ENCODE results near the gene RPL7L1. TPM values are rescaled to one million over a fixed set of nuclear protein-coding genes. Genes with fewer than 3 reads are reported as not detected.

The RPL7L1 gene
- total and polyA plus RNA-seq, 2 of the 13 experiments (the other 11 are each of a cell fraction or from before 2014, with no cell fraction given), result 51.6 to 179 TPM

DNA sequence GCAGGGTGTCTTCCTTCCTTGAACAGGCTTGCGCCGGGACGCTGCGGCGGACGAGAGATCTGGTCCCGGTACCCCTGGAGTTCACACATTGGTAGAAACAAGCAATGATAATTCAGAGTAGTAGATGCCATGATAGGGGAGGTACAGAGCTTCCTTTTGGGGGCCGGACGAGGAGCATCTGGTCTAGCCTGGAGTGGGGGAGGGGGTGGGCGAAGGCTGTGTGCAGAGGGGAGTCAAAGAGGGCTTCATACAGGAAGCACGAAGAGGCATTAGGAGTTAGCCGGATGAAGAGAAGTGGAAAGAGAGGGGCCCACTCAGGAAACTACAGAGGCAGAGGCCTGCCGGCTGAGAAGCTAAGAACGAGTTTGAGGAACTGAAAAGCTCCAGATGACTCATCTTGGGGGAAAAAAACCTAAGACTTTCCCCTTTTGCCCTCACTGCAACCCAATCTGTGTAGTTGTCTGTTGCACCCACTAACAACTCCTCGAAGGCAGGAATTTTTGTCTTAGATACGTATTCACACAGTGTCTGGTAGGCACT lies 50.5 kb downstream of the RPL7L1 start (continued):
- TF ChIP-seq NFE2L2 (IDR thresholded peaks at IDR 0.05; ENCODE audit: low read length) (no peak), ZNF12 (CRISPR knock-in tag; IDR thresholded peaks at IDR 0.05) (no peak), ETV5 (CRISPR knock-in tag; IDR thresholded peaks at IDR 0.05; ENCODE audit: borderline replicate concordance) (no peak), PHF20 (CRISPR knock-in tag; IDR thresholded peaks at IDR 0.05) (no peak), ZNF44 (CRISPR knock-in tag; IDR thresholded peaks at IDR 0.05) (no peak), ISX (CRISPR knock-in tag; conservative IDR thresholded peaks at IDR 0.05) (no peak), NFYB (CRISPR knock-in tag; IDR thresholded peaks at IDR 0.05) (no peak), SNAI1 (CRISPR knock-in tag; IDR thresholded peaks at IDR 0.05; ENCODE audit: borderline replicate concordance) (no peak), SOX13 (IDR thresholded peaks at IDR 0.05) (no peak), SOX13 (CRISPR knock-in tag; conservative IDR thresholded peaks at IDR 0.05 in 1 of 2, IDR thresholded peaks at IDR 0.05 in 1 of 2) (no peak), HOXA5 (CRISPR knock-in tag; IDR thresholded peaks at IDR 0.05) (no peak), ZNF605 (CRISPR knock-in tag; IDR thresholded peaks at IDR 0.05) (no peak), ZNF20 (CRISPR knock-in tag; IDR thresholded peaks at IDR 0.05) (0 out of 2 replicates have a peak, but pooled peaks have one; percentile 2), SAFB2 (CRISPR knock-in tag; IDR thresholded peaks at IDR 0.05; ENCODE audit: borderline replicate concordance, low read depth) (no peak), MBNL3 (CRISPR knock-in tag; conservative IDR thresholded peaks at IDR 0.05) (no peak)
- TF ChIP-seq, protein P1, sequence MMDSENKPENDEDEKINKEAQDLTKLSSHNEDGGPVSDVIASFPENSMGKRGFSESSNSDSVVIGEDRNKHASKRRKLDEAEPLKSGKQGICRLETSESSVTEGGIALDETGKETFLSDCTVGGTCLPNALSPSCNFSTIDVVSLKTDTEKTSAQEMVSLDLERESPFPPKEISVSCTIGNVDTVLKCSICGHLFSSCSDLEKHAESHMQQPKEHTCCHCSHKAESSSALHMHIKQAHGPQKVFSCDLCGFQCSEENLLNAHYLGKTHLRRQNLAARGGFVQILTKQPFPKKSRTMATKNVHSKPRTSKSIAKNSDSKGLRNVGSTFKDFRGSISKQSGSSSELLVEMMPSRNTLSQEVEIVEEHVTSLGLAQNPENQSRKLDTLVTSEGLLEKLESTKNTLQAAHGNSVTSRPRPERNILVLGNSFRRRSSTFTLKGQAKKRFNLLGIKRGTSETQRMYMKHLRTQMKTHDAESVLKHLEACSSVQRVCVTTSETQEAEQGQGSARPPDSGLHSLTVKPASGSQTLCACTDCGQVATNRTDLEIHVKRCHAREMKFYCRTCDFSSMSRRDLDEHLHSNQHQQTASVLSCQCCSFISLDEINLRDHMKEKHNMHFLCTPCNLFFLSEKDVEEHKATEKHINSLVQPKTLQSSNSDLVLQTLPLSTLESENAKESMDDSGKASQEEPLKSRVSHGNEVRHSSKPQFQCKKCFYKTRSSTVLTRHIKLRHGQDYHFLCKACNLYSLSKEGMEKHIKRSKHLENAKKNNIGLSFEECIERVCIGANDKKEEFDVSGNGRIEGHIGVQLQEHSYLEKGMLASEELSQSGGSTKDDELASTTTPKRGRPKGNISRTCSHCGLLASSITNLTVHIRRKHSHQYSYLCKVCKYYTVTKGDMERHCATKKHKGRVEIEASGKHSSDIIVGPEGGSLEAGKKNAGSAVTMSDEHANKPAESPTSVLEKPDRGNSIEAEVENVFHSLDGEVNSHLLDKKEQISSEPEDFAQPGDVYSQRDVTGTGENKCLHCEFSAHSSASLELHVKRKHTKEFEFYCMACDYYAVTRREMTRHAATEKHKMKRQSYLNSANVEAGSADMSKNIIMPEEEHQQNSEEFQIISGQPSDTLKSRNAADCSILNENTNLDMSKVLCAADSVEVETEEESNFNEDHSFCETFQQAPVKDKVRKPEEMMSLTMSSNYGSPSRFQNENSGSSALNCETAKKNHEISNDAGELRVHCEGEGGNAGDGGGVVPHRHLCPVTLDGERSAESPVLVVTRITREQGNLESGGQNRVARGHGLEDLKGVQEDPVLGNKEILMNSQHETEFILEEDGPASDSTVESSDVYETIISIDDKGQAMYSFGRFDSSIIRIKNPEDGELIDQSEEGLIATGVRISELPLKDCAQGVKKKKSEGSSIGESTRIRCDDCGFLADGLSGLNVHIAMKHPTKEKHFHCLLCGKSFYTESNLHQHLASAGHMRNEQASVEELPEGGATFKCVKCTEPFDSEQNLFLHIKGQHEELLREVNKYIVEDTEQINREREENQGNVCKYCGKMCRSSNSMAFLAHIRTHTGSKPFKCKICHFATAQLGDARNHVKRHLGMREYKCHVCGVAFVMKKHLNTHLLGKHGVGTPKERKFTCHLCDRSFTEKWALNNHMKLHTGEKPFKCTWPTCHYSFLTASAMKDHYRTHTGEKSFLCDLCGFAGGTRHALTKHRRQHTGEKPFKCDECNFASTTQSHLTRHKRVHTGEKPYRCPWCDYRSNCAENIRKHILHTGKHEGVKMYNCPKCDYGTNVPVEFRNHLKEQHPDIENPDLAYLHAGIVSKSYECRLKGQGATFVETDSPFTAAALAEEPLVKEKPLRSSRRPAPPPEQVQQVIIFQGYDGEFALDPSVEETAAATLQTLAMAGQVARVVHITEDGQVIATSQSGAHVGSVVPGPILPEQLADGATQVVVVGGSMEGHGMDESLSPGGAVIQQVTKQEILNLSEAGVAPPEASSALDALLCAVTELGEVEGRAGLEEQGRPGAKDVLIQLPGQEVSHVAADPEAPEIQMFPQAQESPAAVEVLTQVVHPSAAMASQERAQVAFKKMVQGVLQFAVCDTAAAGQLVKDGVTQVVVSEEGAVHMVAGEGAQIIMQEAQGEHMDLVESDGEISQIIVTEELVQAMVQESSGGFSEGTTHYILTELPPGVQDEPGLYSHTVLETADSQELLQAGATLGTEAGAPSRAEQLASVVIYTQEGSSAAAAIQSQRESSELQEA (CRISPR knock-in tag; IDR thresholded peaks at IDR 0.05; ENCODE audit: not compliant biosample characterization), result peak; percentile 33
- TF ChIP-seq, protein P2, sequence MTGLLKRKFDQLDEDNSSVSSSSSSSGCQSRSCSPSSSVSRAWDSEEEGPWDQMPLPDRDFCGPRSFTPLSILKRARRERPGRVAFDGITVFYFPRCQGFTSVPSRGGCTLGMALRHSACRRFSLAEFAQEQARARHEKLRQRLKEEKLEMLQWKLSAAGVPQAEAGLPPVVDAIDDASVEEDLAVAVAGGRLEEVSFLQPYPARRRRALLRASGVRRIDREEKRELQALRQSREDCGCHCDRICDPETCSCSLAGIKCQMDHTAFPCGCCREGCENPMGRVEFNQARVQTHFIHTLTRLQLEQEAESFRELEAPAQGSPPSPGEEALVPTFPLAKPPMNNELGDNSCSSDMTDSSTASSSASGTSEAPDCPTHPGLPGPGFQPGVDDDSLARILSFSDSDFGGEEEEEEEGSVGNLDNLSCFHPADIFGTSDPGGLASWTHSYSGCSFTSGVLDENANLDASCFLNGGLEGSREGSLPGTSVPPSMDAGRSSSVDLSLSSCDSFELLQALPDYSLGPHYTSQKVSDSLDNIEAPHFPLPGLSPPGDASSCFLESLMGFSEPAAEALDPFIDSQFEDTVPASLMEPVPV (CRISPR knock-in tag; IDR thresholded peaks at IDR 0.05), result no peak
- TF ChIP-seq, protein P3, sequence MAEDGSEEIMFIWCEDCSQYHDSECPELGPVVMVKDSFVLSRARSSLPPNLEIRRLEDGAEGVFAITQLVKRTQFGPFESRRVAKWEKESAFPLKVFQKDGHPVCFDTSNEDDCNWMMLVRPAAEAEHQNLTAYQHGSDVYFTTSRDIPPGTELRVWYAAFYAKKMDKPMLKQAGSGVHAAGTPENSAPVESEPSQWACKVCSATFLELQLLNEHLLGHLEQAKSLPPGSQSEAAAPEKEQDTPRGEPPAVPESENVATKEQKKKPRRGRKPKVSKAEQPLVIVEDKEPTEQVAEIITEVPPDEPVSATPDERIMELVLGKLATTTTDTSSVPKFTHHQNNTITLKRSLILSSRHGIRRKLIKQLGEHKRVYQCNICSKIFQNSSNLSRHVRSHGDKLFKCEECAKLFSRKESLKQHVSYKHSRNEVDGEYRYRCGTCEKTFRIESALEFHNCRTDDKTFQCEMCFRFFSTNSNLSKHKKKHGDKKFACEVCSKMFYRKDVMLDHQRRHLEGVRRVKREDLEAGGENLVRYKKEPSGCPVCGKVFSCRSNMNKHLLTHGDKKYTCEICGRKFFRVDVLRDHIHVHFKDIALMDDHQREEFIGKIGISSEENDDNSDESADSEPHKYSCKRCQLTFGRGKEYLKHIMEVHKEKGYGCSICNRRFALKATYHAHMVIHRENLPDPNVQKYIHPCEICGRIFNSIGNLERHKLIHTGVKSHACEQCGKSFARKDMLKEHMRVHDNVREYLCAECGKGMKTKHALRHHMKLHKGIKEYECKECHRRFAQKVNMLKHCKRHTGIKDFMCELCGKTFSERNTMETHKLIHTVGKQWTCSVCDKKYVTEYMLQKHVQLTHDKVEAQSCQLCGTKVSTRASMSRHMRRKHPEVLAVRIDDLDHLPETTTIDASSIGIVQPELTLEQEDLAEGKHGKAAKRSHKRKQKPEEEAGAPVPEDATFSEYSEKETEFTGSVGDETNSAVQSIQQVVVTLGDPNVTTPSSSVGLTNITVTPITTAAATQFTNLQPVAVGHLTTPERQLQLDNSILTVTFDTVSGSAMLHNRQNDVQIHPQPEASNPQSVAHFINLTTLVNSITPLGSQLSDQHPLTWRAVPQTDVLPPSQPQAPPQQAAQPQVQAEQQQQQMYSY (CRISPR knock-in tag; IDR thresholded peaks at IDR 0.05), result no peak
